ENCODE data around the gene NHLH2.

- TF ChIP-seq, protein P1, sequence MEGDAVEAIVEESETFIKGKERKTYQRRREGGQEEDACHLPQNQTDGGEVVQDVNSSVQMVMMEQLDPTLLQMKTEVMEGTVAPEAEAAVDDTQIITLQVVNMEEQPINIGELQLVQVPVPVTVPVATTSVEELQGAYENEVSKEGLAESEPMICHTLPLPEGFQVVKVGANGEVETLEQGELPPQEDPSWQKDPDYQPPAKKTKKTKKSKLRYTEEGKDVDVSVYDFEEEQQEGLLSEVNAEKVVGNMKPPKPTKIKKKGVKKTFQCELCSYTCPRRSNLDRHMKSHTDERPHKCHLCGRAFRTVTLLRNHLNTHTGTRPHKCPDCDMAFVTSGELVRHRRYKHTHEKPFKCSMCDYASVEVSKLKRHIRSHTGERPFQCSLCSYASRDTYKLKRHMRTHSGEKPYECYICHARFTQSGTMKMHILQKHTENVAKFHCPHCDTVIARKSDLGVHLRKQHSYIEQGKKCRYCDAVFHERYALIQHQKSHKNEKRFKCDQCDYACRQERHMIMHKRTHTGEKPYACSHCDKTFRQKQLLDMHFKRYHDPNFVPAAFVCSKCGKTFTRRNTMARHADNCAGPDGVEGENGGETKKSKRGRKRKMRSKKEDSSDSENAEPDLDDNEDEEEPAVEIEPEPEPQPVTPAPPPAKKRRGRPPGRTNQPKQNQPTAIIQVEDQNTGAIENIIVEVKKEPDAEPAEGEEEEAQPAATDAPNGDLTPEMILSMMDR (IDR thresholded peaks at IDR 0.05): no peak
- TF ChIP-seq REST (IDR thresholded peaks at IDR 0.05; ENCODE audit: insufficient read depth in 1 of 2, low read depth in 2 of 2, low read length in 1 of 2) (no peak), TCF7L2 (IDR thresholded peaks at IDR 0.05; ENCODE audit: low read depth, low read length) (no peak)
Observed at GRCh38 chr1:115837341-115837739, 3.6 kb downstream of the NHLH2 start.
